Glutamatergic neuron (in vitro differentiated cells): ENCODE data around the gene DDX52. TPM values are rescaled to one million over a fixed set of nuclear protein-coding genes. Genes with fewer than 3 reads are reported as not detected.

Experiments used
- DNase-seq: peaks from one replicate; pipeline ENCODE4 v3.0.0; 2022
- H3K27ac Mint-ChIP-seq: one replicate; pipeline ENCODE4 v1.8.0; 2020; ENCODE audit warnings: mild to moderate bottlenecking, mixed read lengths, inconsistent platforms; ENCODE audit not compliant: unreplicated experiment
- H3K27me3 Mint-ChIP-seq: one replicate; pipeline ENCODE4 v1.8.0; 2020; ENCODE audit warnings: mild to moderate bottlenecking, moderate library complexity, mixed read lengths, inconsistent platforms; ENCODE audit not compliant: unreplicated experiment
- H3K36me3 Mint-ChIP-seq: one replicate; pipeline ENCODE4 v1.8.0; 2020; ENCODE audit warnings: mild to moderate bottlenecking, mixed read lengths, inconsistent platforms; ENCODE audit not compliant: unreplicated experiment
- H3K4me1 Mint-ChIP-seq: one replicate; pipeline ENCODE4 v1.8.0; 2020; ENCODE audit warnings: mild to moderate bottlenecking, low read depth, mixed read lengths, inconsistent platforms; ENCODE audit not compliant: unreplicated experiment
- H3K4me3 Mint-ChIP-seq: one replicate; pipeline ENCODE4 v1.8.0; 2020; ENCODE audit warnings: mild to moderate bottlenecking, mixed read lengths, inconsistent platforms; ENCODE audit not compliant: unreplicated experiment
- H3K9me3 Mint-ChIP-seq: one replicate; pipeline ENCODE4 v1.8.0; 2020; ENCODE audit warnings: mild to moderate bottlenecking, moderate library complexity, mixed read lengths, inconsistent platforms; ENCODE audit not compliant: unreplicated experiment
- CTCF ChIP-seq: fragments of 200-600 bp; sonication (generic); IDR thresholded peaks from one replicate; pipeline ENCODE4 v1.5.0; 2021; ENCODE audit not compliant: partially characterized antibody, unreplicated experiment
- total RNA-seq: library from RNA; stranded (reverse); fragmentation: NEBNext Ultra II Directional; extraction: Animal tissue kit (Norgen Biotek cat#: 25700); gene quantifications from one replicate; pipeline ENCODE4 v1.2.1, GENCODE V29; 2021; ENCODE audit not compliant: unreplicated experiment

DDX52 gene
- total RNA-seq, 1 donor from 2014 or later, result 47.4 TPM

GRCh38 chr17:37662353-37662752 lies 19.1 kb upstream of the DDX52 start:
- Mint-ChIP-seq H3K36me3 (no peaks in the 10 kb centered on the region), H3K27me3 (no peaks in the 10 kb centered on the region), H3K4me1 (peaks cover 3% of the 10 kb centered on the region), H3K4me3 (no peak overlapping the region), H3K27ac (no peak overlapping the region), H3K9me3 (no peaks in the 10 kb centered on the region)
- DNase-seq, result peak; percentile 28
- TF ChIP-seq CTCF, result no peak

DNA sequence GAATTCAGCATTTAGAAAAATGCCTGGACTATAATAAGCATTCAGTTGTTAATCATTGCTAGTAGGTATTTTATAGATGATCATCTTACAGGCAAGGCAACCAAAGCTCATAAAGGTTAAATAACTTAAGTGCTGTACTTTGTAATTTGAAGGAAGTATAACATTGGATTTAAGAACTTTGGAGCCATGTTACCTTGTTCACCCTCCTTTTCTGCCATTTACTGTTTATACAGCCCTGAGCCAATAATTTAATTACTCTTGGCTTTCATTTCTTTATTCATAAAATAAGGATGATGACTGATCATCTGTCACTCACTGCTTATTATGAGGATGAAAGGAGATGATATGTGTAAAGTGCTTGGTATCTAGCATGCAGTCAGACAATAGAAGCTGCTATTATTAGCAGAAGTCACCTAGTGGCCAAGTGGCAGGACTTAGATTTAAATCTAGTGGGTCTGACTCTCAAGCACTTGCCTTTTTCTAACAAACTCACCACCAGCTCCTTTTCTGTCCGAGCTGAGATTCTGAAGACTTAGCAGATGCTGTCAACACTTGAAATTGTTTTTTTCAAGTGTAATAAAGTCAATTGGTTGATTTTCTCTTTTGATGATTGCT lies 18.3 kb upstream of the DDX52 start:
- TF ChIP-seq CTCF, result no peak
- no peaks in the 10 kb centered on the region for H3K9me3 Mint-ChIP-seq
- no peak for DNase-seq
- peaks cover 3% of the 10 kb centered on the region for H3K4me1 Mint-ChIP-seq
- no peaks in the 10 kb centered on the region for H3K27me3 Mint-ChIP-seq
- no peak overlapping the region for H3K27ac Mint-ChIP-seq
- H3K4me3 Mint-ChIP-seq, result no peak overlapping the region
- H3K36me3 Mint-ChIP-seq, result no peaks in the 10 kb centered on the region

GRCh38 chr17:37659925-37660324 lies 16.7 kb upstream of the DDX52 start:
- Mint-ChIP-seq H3K9me3 (no peaks in the 10 kb centered on the region), H3K27me3 (no peaks in the 10 kb centered on the region), H3K36me3 (no peaks in the 10 kb centered on the region), H3K27ac (no peak overlapping the region), H3K4me1 (peaks cover 3% of the 10 kb centered on the region), H3K4me3 (no peak overlapping the region)
- DNase-seq, result no peak
- TF ChIP-seq CTCF, result peak; percentile 32

DNA sequence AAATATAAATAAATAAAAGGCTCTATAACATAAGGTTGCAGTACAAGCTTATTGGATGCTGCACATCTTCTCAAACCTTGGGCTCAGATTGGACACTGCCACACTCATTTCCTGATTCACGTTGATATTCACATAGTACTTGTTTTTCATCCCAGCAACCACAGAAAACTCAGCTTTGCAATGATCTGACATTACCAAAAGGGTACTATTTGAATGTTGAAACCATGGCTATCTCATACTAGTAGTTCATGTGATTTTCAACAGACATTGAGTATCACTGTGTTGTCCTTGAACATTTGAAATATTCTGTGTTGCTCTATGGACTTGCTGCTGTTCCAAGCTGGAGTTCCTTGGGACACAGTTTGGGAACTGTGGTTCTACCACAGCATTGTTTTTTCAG lies 14.0 kb upstream of the DDX52 start:
- Mint-ChIP-seq H3K9me3 (no peaks in the 10 kb centered on the region), H3K36me3 (no peaks in the 10 kb centered on the region), H3K27me3 (no peaks in the 10 kb centered on the region), H3K27ac (no peak overlapping the region), H3K4me1 (no peaks in the 10 kb centered on the region), H3K4me3 (no peak overlapping the region)
- no peak for DNase-seq
- no peak for TF ChIP-seq CTCF

DNA sequence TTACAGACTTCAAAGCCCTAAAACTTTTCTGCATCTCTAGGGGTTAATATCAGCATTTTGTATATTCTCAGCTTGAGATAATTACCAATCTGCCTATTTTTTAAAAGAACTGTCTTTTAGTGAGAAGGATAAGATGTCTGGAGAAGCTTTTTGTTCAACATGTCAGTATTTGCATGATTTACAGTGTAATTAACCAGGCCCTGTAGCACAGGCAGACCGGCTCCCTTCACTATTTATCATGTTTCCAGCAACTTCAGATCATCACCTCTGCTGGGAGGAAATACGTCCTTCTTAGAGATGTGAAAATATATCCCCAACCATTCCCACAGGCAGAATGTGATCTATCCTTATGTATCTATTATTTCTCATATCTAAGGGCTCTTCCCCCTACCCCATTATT lies 8.6 kb upstream of the DDX52 start:
- no peak for TF ChIP-seq CTCF
- Mint-ChIP-seq H3K4me3 (no peak overlapping the region), H3K36me3 (no peaks in the 10 kb centered on the region), H3K9me3 (no peaks in the 10 kb centered on the region), H3K27me3 (no peaks in the 10 kb centered on the region), H3K4me1 (no peaks in the 10 kb centered on the region), H3K27ac (no peak overlapping the region)
- no peak for DNase-seq
